MCF 10A (cell line): Measurements from ENCODE around the gene CMYA5. TPM values are rescaled to one million over a fixed set of nuclear protein-coding genes. Genes with fewer than 3 reads are reported as not detected.

ENCODE experiments used
- BruUV-seq: library from RNA; stranded (reverse); fragments of 400-500 nt; replicated peaks from 2 replicates; lab custom pipeline; 2021; lab: Mats Ljungman, UMichigan
- CTCF ChIA-PET: fragments of 300-600 bp; sonication (Branson Sonifier 250); formaldehyde crosslinking; extraction: SDS; loops from one replicate; lab custom pipeline; 2021; ENCODE audit warnings: antibody characterized with exemption, inconsistent platforms; lab: Yijun Ruan, JAX
- POLR2A ChIA-PET: fragments of 300-600, 350-650 bp; sonication (Branson Sonifier 250); formaldehyde crosslinking; extraction: SDS; loops from one replicate; lab custom pipeline; 2020; ENCODE audit warnings: antibody characterized with exemption, inconsistent platforms; lab: Yijun Ruan, JAX
- DNase-seq: peaks from one replicate; pipeline ENCODE4 v3.0.0-alpha.2; 2018; ENCODE audit not compliant: unreplicated experiment
- H3K27ac Mint-ChIP-seq: one replicate; pipeline ENCODE4 v1.8.0; 2022; ENCODE audit warnings: mild to moderate bottlenecking, low read depth, mixed read lengths; ENCODE audit not compliant: unreplicated experiment
- H3K27me3 Mint-ChIP-seq: one replicate; pipeline ENCODE4 v1.8.0; 2022; ENCODE audit warnings: mixed read lengths; ENCODE audit not compliant: insufficient read depth, unreplicated experiment
- H3K36me3 Mint-ChIP-seq: one replicate; pipeline ENCODE4 v1.8.0; 2022; ENCODE audit warnings: mild to moderate bottlenecking, moderate library complexity, mixed read lengths; ENCODE audit not compliant: insufficient read depth, unreplicated experiment
- H3K4me1 Mint-ChIP-seq: one replicate; pipeline ENCODE4 v1.8.0; 2022; ENCODE audit warnings: mixed read lengths; ENCODE audit not compliant: insufficient read depth, unreplicated experiment
- H3K4me3 Mint-ChIP-seq: one replicate; pipeline ENCODE4 v1.8.0; 2022; ENCODE audit warnings: mild to moderate bottlenecking, moderate library complexity, mixed read lengths; ENCODE audit not compliant: unreplicated experiment
- H3K9me3 Mint-ChIP-seq: one replicate; pipeline ENCODE4 v1.8.0; 2022; ENCODE audit warnings: mixed read lengths; ENCODE audit not compliant: unreplicated experiment
- intact Hi-C: fragments of 100-400 bp; cut with micrococcal nuclease; formaldehyde crosslinking; loops from 2 replicates; pipeline ENCODE4 v1.14.1; 2022
- total RNA-seq: library from RNA; stranded (reverse); gene quantifications from 2 replicates; pipeline ENCODE4 v1.2.3, GENCODE V29; 2022
- TF ChIP-seq, protein P1 (sequence below): fragments of 200-600 bp; IDR thresholded peaks from one replicate; pipeline ENCODE4 v1.8.0; 2022; ENCODE audit warnings: antibody characterized with exemption, mild to moderate bottlenecking; ENCODE audit not compliant: unreplicated experiment

Gene CMYA5
- total RNA-seq, 1 experiment from 2014 or later: 0.61 TPM

DNA sequence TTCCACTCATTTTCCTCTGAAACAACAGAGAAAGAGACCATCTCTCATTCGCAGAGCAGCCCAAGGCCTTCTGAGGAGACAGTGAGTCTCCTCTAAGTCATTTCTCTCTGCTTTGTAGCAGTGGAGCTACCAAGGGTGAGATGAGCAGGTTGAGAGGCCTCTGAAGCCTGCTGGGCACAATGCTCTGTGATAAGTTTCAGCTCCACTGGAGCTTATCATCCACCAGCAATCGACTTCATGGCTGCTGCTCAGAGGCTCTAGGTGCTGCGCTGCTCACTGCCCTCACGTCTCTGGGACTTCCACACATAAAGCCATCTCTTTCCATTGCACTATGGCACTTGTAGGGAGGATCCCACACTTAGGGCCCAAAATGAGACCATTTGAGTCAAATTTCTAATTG, 96.3 kb downstream of the CMYA5 start:
- ChIA-PET CTCF (no interaction called here), POLR2A (no interaction called here)
- TF ChIP-seq, protein P1, sequence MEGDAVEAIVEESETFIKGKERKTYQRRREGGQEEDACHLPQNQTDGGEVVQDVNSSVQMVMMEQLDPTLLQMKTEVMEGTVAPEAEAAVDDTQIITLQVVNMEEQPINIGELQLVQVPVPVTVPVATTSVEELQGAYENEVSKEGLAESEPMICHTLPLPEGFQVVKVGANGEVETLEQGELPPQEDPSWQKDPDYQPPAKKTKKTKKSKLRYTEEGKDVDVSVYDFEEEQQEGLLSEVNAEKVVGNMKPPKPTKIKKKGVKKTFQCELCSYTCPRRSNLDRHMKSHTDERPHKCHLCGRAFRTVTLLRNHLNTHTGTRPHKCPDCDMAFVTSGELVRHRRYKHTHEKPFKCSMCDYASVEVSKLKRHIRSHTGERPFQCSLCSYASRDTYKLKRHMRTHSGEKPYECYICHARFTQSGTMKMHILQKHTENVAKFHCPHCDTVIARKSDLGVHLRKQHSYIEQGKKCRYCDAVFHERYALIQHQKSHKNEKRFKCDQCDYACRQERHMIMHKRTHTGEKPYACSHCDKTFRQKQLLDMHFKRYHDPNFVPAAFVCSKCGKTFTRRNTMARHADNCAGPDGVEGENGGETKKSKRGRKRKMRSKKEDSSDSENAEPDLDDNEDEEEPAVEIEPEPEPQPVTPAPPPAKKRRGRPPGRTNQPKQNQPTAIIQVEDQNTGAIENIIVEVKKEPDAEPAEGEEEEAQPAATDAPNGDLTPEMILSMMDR: no peak
- H3K4me1 Mint-ChIP-seq: no peaks in the 10 kb centered on the region
- no TSS peak for BruUV-seq
- no peak for DNase-seq
- H3K36me3 Mint-ChIP-seq: no peaks in the 10 kb centered on the region
- intact Hi-C loops: no loop called here
- no peaks in the 10 kb centered on the region for H3K9me3 Mint-ChIP-seq
- H3K27me3 Mint-ChIP-seq: no peaks in the 10 kb centered on the region
- H3K27ac Mint-ChIP-seq: no peak overlapping the region
- H3K4me3 Mint-ChIP-seq: no peak overlapping the region

DNA sequence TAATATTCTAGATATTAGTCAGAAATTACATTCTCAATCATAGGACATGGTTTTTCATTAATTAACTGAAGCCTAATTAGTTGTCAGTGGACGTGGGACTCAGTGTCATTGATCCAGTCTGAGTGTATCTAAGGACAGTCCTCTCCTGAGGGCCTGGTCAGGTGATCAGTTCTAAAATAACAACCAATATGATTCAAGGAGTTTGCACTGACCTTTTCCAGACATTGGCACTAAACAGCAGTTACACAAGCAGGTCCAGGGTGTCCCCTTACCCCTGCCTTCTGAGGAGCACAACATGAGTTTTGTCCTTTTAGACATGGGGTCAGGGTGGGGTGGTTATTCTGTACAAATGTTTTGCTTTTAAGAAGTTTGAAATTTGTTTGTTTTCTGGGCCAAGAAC, 97.8 kb downstream of the CMYA5 start:
- H3K4me1 Mint-ChIP-seq: no peaks in the 10 kb centered on the region
- TF ChIP-seq, protein P1: no peak
- no peaks in the 10 kb centered on the region for H3K36me3 Mint-ChIP-seq
- H3K4me3 Mint-ChIP-seq: no peak overlapping the region
- no TSS peak for BruUV-seq
- CTCF ChIA-PET: no interaction called here
- H3K9me3 Mint-ChIP-seq: no peaks in the 10 kb centered on the region
- no peak overlapping the region for H3K27ac Mint-ChIP-seq
- DNase-seq: no peak
- intact Hi-C loops: no loop called here
- POLR2A ChIA-PET: no interaction called here
- no peaks in the 10 kb centered on the region for H3K27me3 Mint-ChIP-seq

DNA sequence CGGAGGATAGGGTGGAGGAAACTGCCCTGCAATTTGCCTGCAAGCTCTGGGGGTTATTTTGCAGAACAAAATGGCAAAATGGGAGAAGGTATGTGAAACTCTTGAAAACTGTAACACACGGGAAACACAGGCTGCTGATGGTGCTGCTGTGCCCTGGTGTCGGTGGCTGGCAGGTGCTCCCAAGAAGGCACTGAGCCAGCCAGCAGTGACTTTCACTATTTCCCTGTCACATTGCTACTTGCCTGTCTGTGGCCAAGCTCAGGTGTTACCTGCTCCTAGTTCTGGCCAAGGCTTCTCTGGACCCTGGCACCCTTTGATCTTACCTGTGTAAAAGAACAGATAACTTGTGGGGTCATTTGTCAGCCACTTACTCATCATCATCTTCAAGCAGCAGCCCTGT, 102.2 kb downstream of the CMYA5 start:
- POLR2A ChIA-PET: no interaction called here
- no peaks in the 10 kb centered on the region for H3K36me3 Mint-ChIP-seq

DNA sequence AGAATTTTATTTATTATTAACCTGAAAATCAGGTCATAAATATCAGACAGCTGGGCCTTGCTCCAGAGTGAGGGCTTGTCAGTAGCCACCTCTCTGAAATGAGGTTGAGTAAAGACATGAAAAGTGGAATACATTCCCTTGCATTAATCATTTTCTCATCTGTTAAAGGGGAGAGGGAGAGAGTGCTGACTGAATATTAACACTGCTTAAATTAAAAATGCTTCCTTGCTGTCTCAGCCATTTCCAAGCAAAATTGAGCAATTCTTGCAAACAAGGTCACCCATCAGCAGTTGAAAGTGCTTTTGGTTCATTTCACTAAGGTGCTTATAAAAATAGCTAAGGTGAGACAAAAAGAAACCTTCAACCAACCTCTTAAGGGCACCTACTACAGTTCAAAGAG, 102.8 kb downstream of the CMYA5 start:
- no TSS peak for BruUV-seq
- no peaks in the 10 kb centered on the region for H3K9me3 Mint-ChIP-seq
- H3K4me3 Mint-ChIP-seq: no peak overlapping the region
- H3K36me3 Mint-ChIP-seq: no peaks in the 10 kb centered on the region
- CTCF ChIA-PET: no interaction called here
- no peak overlapping the region for H3K27ac Mint-ChIP-seq
- POLR2A ChIA-PET: no interaction called here
- intact Hi-C loops: no loop called here
- TF ChIP-seq, protein P1: no peak
- no peaks in the 10 kb centered on the region for H3K27me3 Mint-ChIP-seq
- H3K4me1 Mint-ChIP-seq: peaks cover 7% of the 10 kb centered on the region
- DNase-seq: no peak

More for the DNA sequence above, 102.2 kb downstream of the CMYA5 start:
- TF ChIP-seq, protein P1: no peak
- no TSS peak for BruUV-seq
- intact Hi-C loops: no loop called here
- Mint-ChIP-seq H3K4me3 (no peak overlapping the region), H3K27ac (no peak overlapping the region), H3K4me1 (peaks cover 7% of the 10 kb centered on the region), H3K9me3 (no peaks in the 10 kb centered on the region), H3K27me3 (no peaks in the 10 kb centered on the region)
- CTCF ChIA-PET: interaction anchor here (0.6 to 0.8 kb wide), 2 partner anchors 15 to 17 kb away, joined by 3 to 4 read pairs; no protein-coding TSS in a partner anchor
- DNase-seq: no peak
